ENCODE data around the gene GABARAPL2.
A peak's percentile ranks its signal among the peaks of the same experiment; 100 is the strongest.
"Not testable (repeated sequence)": the region's sequence is repeated elsewhere in the genome, so short reads cannot be mapped to it uniquely, and the experiment has no call there.

The GABARAPL2 gene

DNA sequence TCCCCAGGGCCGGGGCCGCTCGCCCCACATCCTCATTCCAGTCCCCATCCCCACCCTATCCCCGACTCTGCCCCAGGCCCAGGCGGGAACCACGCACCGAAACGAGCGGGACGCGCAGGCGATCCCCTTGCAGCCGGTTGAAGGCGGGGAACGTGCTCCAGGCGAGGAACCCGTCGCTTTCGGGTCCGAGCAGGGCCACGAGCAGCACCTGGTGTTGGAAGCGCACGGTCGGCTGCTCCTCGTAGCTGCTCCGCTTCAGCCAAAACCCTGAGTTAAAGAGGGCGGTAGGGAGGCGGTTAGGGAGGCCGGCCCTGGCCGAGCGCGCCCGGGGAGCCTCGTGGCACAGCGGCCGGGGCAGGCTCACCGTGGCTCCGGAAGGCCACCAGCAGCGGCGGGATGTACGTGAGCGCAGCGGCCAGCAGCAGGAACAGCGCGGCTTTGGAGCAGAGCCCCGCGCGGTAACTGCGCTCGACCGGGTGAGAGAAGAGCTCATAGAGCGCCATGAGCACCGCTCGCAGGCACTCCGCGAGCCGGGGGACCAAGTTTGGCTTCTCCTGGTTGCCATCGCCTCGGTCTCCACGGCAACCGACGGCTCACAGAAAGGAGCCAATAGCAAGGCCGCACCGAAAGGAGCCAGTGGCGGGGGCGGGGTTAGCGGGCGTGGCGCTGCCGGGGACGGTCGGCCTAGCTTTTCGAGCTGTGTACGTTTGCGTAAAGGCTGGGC, 10.3 kb upstream of the GABARAPL2 start, which contains the start of gene TMEM231:
Gene TMEM231, minus strand, starts transcription at position 546 of the 724 bp plus-strand sequence. Its CDS starts 43 bp downstream, at position 503.
- peak; percentile 97 for DNase-seq

DNA sequence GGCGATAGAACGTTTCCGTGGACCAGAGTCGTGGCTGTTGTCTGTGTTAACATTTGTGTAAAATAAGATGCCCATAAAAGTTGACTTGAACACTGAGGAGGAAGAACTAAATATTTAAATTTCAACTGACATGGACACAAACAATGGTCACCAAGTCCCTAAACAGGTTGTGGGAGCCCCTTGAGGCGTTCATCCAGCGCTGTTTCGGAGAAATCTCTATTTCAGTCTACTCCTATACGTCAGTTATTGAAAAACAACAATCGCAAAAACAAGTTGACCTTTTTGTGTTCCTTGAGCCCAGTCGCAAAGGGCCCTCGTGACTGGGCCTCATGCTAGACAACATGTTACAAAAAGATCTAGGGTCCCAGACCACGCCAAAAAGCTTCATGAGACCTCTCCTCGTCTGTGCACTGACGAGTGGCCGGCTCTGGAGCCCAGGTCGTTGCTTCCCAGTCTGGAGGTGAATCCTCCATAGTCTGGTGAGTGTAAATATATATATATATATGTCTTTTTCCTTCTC, 9.7 kb upstream of the GABARAPL2 start:
- no peak for DNase-seq

GRCh38 chr16:75558846-75559401, 7.3 kb upstream of the GABARAPL2 start:
- no peak for DNase-seq

DNA sequence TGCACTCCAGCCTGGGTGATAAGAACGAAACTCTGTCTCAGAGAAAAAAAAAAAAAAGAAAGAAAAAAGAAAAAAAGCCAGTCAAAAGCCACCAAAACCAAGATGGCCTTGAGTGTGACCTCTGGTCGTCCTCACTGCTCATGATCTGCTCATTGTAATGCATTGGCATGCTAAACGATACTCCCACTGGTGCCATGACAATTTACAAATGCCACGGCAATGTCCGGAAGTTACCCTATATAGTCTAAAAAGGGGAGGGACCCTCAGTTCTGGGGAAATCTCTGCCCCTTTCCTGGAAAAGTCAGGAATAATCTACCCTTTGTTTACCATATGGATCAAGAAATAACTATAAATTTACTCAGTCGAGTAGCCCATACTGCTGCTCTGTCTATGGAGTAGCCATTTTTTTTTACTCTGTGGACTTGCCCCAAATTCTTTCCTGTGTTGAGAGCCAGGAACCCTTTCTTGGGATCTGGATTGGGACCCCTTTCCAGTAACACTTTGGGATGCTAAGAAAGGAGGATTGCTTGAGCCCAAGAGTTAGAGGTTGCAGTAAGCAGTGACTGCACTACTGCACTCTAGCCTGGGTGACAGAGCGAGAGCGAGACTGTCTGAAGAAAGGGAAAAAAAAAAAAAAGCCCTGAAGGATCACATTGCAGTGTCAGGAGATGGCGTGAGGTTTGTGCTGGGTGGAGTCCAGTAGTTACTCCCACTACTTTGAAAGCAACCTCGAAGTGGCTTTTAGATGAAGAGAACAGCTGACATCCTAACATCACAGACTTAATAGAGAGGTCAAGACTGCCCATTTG, 6.4 kb upstream of the GABARAPL2 start:
- no peak for DNase-seq

- no peak for DNase-seq
Observed at GRCh38 chr16:75565640-75566039, 539 bp upstream of the GABARAPL2 start.

DNA sequence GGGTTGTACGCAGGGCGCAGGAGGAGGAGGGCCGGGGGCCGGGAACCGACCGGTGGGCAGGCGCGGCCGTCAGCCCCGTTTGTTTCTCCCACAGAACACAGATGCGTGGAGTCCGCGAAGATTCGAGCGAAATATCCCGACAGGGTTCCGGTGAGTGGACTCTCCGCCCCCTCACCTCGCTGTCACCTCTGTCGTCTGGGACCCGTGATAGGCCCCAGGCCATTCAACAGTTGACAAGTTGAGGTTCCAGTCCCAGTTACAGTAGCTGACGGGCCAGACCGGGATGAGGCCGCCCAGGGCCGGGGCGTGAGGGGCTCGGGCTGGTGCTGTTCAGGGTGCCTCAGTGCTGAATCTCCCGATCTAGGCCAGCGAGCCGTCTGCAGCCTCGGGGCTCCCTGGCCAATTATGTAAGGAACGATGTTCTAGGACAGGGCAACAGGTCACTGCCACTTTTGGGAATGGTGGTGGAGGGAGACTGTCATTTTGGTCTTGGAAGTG, 628 bp downstream of the GABARAPL2 start:
- peak; percentile 26 for DNase-seq

DNA sequence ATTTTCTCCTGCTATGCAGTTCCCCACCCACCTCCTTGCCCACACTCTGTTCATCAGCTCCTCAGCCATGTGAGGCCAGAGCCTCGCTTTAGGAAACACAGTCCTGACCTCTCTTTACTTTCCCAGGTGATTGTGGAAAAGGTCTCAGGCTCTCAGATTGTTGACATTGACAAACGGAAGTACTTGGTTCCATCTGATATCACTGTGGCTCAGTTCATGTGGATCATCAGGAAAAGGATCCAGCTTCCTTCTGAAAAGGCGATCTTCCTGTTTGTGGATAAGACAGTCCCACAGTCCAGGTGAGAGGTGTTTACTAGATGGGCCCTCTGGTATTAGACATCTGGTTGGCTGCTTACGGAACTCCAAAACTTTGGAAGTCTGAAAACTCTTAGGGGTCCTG, 1.7 kb downstream of the GABARAPL2 start:
- no peak for DNase-seq

DNA sequence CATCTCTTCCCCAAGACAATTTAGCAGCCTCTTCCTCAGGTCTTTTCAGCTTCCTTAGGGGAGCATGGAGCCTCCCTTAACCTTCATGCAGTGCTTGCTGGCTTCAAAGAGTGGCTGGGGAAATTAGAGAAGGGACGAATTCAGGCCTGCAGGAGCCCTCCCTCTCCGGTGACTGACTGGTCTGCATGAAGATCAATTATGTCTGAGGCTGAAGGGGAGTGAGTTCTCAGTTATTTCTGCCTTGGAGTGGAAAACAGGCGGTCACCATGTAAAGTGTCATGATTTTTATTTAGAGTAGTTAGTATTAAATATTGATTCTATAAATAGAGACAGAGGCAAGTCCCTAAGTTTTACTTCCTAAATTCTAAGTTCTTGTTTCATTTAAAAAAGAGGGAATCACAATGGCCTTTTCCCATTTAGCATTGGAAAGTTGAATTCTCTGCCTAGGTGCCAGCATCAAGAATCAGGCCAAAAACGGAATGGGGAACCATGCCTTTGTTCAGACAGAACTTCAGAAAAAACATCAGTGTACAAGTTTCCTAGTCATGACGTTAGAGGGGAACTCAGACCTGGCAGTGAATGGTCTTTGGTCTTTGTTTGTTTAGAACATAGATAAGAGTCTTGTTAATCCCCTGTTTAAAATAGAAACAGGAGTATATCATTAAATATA, 4.4 kb downstream of the GABARAPL2 start:
- no peak for DNase-seq

DNA sequence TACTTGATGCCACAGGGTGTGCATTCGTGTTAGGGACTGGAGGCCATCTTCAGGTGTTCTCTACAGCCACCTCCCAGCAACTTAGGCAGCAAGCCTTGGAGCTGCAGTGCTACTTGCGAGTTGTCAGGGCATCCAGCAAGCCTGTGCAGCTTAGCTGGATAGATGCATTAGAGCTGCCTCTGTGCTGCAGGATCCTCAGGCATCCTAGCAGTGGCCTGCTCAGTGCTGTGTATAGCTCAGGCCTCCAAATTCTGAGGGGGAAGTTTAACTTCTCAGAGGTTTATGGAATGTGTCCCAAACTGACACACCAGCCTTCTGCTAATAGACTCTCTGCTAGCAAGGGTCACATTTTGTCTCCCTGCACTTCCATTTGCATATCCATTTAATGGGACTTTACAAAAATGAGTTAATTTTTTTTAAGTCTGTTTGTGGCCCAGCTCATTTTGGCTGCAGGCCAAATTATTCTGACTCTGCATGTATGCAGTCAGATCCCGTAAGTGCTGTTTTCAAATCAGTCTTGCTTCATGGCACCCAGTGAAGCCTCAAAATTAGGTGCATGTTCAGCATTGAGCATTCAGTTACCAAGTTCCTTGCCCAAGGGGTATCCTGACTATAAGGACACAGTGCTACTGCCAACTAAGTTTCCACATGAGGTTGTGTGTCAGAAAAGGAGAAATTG, 6.8 kb downstream of the GABARAPL2 start:
- DNase-seq = no peak

DNA sequence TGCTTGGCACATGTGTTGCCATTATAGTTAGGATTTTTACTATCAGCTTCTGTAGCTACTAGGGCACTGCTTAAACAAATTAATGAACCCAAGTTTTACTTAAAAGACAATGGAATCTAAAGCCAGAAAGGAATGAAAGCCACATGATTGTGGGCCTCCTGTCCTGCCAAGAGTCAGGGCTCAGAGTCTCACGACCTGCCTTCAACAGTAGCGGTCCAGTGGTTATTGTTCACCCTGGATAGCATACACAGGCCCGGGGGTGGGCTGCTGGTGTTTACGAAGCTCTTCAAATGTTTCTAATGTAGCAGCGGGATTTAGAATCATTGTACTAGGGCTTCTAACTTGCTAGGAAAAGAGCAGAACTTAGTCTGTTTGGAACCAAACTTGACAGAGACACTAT, 7.8 kb downstream of the GABARAPL2 start:
- DNase-seq = no peak

DNA sequence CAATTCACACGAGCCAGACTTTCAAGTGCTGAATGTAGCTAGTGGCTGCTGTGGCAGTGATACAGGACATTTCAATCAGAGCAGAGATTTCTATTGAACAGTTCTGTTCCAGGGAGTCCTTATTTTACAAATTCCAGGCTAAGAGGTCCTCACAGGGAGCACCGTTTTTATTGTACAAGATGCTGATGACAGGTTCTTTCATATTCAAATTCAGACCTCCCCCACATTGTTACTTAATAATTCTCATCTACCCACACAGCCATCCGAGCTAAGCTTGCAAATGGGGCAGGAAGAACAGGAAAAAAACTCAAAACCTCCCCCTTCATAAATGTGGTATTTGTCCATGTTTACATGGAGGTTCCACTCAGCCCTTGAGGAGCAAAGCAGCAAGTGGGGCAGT, 9.8 kb downstream of the GABARAPL2 start:
- DNase-seq = no peak

- no peak for DNase-seq
Observed at GRCh38 chr16:75576384-75576811, 10.2 kb downstream of the GABARAPL2 start.

DNA sequence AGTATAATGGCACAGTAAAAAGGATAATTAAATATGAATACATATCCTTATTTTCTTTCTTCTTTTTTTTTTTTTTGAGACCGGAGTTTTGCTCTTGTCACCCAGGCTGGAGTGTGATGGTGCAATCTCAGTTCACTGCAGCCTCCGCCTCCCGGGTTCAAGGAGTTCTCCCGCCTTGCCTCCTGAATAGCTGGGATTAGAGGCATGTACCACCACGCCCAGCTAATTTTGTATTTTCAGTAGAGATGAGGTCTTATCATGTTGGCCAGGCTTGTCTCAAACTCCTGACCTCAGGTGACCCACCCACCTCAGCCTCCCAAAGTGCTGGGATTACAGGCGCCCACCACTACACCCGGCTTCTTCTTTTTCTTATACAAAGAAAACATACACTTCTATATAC, 12.0 kb downstream of the GABARAPL2 start:
- DNase-seq = no peak

- no peak for DNase-seq
Observed at GRCh38 chr16:75578725-75579124, 12.5 kb downstream of the GABARAPL2 start.

DNA sequence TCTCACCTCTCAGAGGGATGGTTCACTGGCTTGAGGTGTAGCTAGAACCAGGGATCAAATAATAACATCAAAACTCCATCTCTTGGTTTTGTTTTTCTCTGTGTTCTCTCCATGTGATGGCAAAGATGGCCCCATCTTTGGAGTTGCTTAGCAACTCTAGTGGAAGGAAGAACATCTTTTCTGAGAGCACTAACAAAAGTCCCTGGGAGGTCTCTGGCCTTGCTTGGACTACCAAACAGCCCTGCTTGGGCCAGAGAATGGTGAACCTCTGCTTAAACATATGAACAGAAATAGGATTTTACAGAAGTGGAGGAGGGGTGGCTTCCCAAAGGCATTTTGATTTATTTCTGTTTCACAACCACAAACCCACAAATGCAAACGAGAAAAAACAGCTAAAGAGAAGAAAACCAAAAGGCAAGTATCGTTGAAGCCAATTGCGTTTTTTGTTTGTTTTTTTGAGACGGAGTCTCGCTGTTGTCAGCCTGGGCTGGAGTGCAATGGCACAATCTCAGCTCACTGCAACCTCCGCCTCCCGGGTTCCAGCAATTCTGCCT, 13.2 kb downstream of the GABARAPL2 start:
- DNase-seq = no peak

- DNase-seq = no peak
Observed at GRCh38 chr16:75584108-75584507, 17.9 kb downstream of the GABARAPL2 start.

GRCh38 chr16:75588716-75589115, 22.5 kb downstream of the GABARAPL2 start:
- no peak for DNase-seq

DNA sequence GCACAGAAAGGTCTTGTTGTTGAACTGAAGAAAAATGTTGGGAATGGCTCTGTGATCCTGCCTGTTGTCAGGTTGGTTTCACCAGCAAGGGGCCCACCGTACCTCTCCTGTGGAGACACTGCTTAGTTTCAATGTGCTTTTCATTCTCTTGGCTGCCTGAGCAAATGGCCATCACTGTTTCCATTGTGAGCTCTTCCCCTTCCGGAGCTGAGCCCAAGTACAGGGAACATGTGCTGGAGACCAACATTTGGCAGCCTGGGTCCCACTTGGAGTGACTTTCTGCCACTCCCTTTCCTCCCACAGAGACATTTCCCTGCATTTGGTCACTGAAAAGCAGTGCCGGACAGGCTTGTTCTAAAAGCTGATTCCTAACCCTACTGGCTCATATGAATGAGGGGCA, 23.1 kb downstream of the GABARAPL2 start:
- DNase-seq = no peak

- no peak for DNase-seq
Observed at GRCh38 chr16:75590920-75591843, 25.0 kb downstream of the GABARAPL2 start.

GRCh38 chr16:75591927-75592326, 25.7 kb downstream of the GABARAPL2 start:
- DNase-seq = not testable (repeated sequence)

DNA sequence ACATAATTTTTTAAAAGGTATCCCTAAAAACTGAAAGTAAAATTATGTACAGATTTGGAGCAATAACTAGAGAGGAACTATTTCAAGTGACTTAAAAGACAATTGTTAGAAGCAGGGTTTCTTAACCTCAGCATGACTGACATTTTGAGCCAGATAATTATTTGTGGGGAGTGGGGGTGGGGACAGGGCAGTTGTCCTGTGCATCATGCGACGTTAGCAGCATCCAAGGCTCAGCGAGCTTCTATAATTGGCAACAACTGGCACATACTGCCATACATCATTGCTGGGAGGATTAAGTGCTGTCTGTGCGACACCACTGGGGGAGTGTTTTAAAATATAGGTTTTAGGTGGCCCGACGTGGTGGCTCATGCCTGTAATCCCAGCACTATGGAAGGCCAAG, 27.1 kb downstream of the GABARAPL2 start:
- DNase-seq = no peak

Measured in CD4-positive, alpha-beta T cell treated with Interleukin-12 subunit alpha and Interleukin-12 subunit beta, for 1 hour (primary cell).